Panc1 (cell line): ENCODE results near the gene CREB5.

Source experiments
- POLR2AphosphoS5 ChIP-seq: IDR thresholded peaks from 2 replicates; pipeline ENCODE4 v1.6.1; 2012; ENCODE audit warnings: mild to moderate bottlenecking, low read depth, low read length, moderate library complexity
- SIN3A ChIP-seq: IDR thresholded peaks from 2 replicates; pipeline ENCODE4 v1.6.1; 2012; ENCODE audit warnings: low read depth, mild to moderate bottlenecking, low read length, moderate library complexity, borderline replicate concordance; ENCODE audit not compliant: insufficient read depth
- TF ChIP-seq, protein P1 (sequence below): fragments of 450-650 bp; IDR thresholded peaks from 2 replicates; pipeline ENCODE4 v1.5.1; 2017; ENCODE audit warnings: mild to moderate bottlenecking

DNA sequence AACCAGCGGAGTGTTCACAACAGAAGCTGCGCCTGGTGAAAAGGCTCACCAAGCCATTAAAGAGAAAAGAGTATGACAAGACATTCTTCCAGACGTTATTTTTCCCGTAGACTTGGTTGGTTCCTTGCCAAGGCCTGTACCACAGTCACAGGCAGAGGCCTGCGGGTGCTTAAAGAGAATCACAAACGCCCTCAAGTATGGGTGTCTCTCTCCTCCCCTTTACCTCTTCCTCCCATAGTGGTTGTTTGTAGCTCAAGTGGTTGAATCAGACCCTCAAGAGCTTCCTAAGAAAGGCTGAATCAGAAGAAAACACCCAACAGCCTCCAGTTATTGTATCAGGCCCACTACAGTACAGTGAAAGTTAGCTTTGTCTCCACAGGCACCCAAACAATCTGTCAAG is 169.0 kb downstream of the CREB5 start:
- TF ChIP-seq, protein P1, sequence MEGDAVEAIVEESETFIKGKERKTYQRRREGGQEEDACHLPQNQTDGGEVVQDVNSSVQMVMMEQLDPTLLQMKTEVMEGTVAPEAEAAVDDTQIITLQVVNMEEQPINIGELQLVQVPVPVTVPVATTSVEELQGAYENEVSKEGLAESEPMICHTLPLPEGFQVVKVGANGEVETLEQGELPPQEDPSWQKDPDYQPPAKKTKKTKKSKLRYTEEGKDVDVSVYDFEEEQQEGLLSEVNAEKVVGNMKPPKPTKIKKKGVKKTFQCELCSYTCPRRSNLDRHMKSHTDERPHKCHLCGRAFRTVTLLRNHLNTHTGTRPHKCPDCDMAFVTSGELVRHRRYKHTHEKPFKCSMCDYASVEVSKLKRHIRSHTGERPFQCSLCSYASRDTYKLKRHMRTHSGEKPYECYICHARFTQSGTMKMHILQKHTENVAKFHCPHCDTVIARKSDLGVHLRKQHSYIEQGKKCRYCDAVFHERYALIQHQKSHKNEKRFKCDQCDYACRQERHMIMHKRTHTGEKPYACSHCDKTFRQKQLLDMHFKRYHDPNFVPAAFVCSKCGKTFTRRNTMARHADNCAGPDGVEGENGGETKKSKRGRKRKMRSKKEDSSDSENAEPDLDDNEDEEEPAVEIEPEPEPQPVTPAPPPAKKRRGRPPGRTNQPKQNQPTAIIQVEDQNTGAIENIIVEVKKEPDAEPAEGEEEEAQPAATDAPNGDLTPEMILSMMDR: no peak
- TF ChIP-seq SIN3A: no peak
- no peak for TF ChIP-seq POLR2AphosphoS5
